Activated T-cell treated with anti-CD3 and anti-CD28 coated beads, Interleukin-2, amount 50 U/mL, for 48 hours (primary cell): ENCODE results near the gene MBOAT1.
A peak's percentile ranks its signal among the peaks of the same experiment; 100 is the strongest.

Experiments
- DNase-seq, 2 experiments: peaks; one replicate each; pipeline ENCODE4 v3.0.0-alpha.2; 2020

Gene MBOAT1

GRCh38 chr6:20129290-20130088 lies 82.8 kb downstream of the MBOAT1 start:
- no peak for DNase-seq

DNA sequence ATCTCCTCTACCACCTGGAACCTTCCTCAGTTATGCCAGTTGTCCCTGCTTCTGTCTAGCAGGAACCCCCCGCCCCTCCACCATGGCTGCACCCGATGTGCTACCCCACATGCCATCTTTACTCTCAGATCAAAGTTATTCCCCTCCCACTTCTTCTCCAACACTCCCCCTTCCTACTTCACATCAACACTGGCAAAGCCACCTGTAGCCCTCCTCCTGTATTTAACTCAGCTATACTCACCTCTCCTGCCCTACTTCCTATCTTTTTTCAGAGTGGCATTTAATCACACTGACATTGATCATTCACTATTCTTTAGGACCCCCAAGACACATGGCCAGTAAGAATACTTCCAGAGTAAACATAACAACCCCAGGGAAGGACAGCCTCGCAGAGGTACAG lies 84.3 kb downstream of the MBOAT1 start:
- no peak for DNase-seq

GRCh38 chr6:20126789-20127653 lies 85.2 kb downstream of the MBOAT1 start:
- peak; percentile 71 to 75 for DNase-seq

DNA sequence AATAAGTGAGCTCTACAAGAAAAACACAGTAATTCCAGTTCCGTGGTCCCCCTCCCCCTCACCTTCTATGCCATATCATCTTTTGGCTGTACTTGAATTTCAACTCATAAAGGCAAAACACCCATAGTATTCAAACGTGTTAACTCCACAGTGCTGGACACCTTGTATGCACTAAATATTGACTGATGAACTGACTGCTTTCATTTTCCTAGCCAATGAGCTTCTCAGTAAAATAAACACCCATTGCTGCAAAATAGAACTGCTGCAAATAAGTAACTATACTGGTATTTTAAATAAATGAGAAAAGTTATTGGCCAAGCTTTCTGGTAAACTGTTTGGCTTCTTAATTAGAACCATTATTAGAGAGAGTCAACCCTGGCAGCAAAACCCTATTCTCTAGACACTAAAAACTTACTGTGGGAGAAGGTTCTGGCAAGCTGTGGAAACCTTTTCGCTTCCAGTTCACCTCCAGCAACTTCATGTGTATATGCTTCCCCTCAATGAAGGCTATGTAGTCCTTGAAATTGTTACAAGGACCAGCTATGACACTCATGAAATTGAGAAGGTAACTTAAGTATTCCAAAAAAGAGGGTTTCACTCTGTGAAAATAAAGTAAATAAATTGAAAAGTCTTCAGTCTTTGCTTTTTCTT lies 86.0 kb downstream of the MBOAT1 start:
- no peak for DNase-seq

GRCh38 chr6:20124545-20124944 lies 87.7 kb downstream of the MBOAT1 start:
- no peak for DNase-seq

- no peak for DNase-seq
These were observed 92.8 kb downstream of the MBOAT1 start for GRCh38 chr6:20119485-20119884.

DNA sequence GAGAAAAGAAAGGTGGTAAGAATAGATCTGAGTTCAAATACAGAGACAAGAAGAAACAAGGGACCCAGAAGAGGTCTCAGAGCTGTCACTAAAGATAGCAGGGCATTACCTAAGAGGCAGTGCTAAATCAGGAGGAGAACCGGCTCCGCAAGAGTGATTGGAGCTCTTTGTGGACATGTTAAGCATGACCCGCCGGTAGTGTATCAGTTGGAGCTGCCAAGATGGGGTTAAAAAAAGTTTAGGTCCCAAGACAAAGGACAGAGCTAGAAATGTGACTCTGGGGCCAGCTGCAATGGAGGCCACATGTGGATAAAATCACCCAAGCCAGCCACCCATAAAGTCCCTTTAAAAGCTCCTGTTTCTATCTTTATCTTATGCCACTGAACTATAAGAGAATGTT lies 93.4 kb downstream of the MBOAT1 start:
- no peak for DNase-seq

GRCh38 chr6:20117474-20117873 lies 94.8 kb downstream of the MBOAT1 start:
- DNase-seq = no peak

- no peak for DNase-seq
These were observed 95.5 kb downstream of the MBOAT1 start for GRCh38 chr6:20116792-20117191.

DNA sequence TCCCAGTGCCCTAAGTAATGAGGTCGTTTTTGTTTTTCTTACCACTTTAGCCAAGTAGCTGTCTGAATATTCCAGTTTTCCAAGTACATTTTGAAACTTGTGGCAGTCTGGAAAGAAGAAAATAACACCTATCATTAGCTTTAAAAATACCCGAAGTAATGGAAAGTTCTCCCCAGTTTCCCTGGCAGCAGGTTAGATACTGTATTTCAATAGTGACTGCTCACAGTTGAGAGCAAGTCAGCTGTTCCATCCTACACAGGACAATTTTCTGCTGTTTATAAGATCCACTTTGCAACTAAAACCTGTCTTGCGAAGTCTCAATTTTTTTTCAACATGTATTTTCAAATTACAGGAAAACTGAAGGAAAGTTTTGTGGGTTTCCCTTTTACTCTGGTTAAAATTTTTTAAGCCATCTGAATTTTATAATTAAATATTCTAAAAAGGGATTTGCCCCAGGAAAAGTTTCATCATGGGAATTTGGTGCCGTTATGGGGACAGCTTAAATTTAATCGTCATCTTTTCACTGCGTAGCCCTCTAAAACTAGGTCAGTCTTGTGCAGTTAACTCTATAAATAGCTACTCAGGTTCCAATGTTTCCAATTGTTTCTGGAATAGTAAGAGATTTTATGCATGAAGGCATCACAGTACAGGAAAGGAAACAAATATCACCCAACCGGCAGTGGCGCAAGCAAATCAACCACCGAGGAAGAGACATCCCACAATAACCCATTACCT lies 96.9 kb downstream of the MBOAT1 start:
- DNase-seq = no peak

DNA sequence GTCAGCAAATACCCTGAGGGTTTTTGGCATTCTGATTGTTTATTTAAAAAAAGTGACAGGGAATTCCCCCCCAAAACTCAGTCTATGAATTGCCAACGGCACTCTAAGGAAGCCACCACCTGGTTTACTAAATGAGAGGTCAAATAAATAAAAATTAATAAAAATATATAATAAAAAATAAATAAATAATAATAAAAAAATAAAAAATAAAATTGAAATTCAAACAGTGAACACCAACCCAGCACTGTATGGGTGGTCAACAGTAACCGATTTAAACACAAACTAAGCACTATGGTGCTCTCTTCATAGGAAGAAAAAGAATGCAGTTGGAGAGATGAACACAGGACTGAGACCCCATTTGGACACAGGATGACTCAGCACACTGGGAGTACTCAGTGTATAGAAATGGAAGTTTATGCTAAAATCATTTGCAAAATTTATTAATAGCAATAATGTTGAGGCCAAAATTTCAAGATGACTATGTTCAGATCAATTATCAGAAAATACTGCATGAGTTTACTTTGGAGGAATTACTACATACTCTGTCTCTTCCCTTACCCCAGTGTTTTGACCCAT lies 98.5 kb downstream of the MBOAT1 start:
- DNase-seq = no peak

DNA sequence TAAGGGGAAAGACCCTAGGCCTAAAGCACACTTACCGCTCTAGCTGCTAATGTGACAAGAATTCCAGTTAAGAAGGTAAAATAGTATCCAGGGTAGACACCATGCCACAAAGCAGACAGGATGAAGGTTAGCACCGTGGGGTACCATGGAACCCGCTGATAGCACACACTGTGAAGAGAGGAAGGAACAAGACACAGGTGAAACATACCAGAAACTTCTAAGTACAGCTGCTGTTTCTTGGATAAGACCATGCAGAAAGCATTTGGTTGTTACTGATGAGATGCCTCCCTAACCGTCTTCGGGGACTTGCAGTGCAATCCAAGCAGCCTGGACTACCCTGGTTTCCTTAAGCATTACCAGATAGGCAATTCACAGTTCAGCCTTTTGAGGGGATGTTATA lies 99.4 kb downstream of the MBOAT1 start:
- DNase-seq = no peak

- DNase-seq = no peak
These were observed 100.0 kb downstream of the MBOAT1 start for GRCh38 chr6:20112241-20112640.

DNA sequence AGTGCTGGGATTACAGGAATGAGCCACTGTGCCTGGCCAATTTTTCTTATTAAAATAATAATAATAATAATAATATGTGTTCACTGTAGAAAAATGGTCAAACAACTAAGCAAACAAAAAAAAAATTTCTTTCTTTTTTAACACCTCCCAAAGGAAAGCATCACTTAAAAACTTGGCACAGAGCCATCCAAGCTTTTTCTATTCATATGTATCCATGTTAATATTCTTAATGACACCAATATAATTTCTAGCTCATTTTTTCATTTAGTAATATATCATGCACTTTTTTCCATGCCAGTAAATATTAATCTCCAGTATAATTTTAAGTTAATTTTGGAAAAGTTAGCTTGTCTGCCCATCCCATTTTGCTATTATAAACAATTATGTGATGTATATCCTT lies 101.8 kb downstream of the MBOAT1 start:
- DNase-seq = no peak

- DNase-seq = no peak
These were observed 102.7 kb downstream of the MBOAT1 start for GRCh38 chr6:20109526-20109925.

DNA sequence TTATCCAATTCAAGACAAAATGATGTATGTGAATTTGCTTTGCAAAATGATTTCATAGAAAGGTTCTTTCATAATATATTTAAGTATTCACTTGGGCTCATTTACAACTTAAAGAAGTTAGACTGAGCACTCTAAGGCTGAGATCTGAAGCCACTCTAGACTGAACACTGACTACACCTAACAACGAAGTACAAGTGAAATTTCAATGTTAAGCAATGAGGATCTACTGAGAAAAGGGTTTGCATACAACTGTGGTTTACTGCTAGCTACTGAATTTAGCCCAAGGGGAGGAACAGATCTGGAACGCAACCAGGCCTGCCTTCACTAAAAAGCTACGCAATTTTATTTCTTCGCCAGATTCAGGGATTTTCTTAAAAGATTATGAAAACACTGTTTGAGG lies 106.4 kb downstream of the MBOAT1 start:
- DNase-seq = no peak

- DNase-seq = no peak
These were observed 107.6 kb downstream of the MBOAT1 start for GRCh38 chr6:20104696-20105095.

DNA sequence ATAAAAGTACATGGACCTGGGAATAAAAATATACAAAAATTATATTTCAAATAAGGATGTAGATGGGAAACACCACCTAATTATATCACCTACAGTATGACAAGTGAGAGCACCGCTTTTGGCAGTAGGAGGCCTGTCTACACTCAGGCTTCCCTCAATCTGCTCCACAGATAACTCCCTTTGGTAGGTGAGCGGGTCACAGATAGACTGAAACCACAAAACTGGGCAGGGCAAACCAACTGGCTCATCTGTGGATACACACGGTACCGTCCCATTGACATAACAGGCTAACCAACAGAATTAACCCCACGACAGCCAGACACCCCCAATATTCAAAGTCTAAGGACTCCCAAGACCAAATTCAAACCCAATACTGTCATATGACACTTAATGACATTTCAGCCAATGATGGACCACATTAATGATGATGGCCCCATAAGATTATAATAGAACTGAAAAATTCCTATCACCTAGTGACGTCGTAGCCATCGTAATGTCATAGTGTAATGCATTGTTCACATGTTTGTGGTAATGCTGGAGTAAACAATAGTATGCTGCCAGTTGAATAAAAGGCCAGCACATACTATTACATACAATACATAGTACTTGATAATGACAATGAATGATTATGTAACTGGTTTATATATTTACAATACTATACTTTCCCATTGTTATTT lies 109.7 kb downstream of the MBOAT1 start:
- DNase-seq = no peak

DNA sequence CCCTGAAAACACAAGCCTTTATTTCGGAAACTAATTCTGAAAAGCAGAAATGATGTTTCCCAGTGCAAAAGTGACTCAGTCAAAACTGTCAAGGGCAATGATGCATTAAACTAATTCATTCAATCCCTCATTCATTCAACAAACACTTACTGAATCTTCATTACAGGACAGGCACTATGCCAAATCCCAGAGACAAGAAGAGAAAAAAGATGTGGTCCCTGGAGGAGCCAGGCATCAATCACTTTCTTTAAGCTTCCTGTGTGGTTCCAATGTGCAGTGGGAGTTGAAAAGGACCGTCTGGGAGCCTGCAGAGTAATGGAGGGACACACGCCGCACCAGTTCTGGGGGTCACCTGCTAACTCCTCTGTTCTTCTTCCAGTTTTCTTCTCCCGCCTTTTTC lies 113.1 kb downstream of the MBOAT1 start:
- no peak for DNase-seq

GRCh38 chr6:20098267-20098876 lies 113.9 kb downstream of the MBOAT1 start:
- no peak for DNase-seq

- DNase-seq = no peak
These were observed 115.7 kb downstream of the MBOAT1 start for GRCh38 chr6:20096536-20096935.

DNA sequence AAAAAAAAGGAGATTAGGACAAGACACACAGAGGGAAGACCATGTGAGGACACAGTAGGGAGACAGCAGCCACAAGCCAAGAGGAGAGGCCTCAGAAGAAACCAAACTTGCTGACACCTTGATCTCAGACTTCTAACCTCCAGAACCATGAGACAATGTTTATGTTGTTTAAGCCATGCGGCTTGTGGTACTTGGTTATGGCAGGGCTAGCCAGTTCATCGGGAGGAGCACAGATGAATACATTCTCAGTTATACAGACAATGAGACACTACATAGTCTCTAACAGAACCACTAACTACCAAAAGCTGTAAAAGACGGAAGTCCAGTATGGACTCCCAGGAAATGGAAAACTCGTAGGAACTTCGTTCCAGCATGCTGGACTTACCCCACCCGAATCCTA lies 116.8 kb downstream of the MBOAT1 start:
- no peak for DNase-seq
